Measurements from ENCODE around the gene PPP5C. TPM values are rescaled to one million over a fixed set of nuclear protein-coding genes. Genes with fewer than 3 reads are reported as not detected.
"Not testable (repeated sequence)": the region's sequence is repeated elsewhere in the genome, so short reads cannot be mapped to it uniquely, and the experiment has no call there.

Gene PPP5C
- total RNA-seq, 1 donor from 2014 or later = 70.9 TPM

DNA sequence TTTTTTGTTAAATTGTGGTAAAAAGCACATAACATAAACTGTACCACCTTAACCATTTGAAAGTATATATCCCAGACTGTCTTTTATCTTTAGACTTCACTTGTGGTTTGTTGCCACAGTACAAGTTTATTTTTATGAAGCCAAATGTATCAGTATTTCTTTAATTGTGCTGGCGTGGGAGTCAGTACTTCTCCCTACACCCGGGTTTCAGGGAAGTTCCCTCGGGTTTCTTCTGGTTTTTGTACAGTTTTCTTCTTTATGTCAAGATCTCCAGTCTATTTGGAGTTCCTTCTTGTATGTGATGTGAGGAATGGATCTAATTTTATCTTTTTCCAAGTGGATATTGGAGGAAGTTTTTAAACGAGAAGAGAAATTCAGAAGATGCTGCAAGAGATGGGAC, 46.0 kb downstream of the PPP5C start:
- FAIRE-seq = no peak
- H3K79me2 ChIP-seq (ENCODE audit: insufficient read depth, low read length) = no peaks in the 10 kb centered on the region
- H3K9me3 ChIP-seq (ENCODE audit: insufficient read depth, low read depth, low read length) = peaks cover 5% of the 10 kb centered on the region
- peaks cover 9% of the 10 kb centered on the region for H3K36me3 ChIP-seq (ENCODE audit: insufficient read depth, low read length)
- H3K27ac ChIP-seq (ENCODE audit: low read depth, low read length) = no peak overlapping the region
- Mint-ChIP-seq H3K4me3 (ENCODE audit: unreplicated experiment) (no peak overlapping the region), H3K27ac (ENCODE audit: unreplicated experiment) (peak overlapping the region; percentile 4), H3K36me3 (ENCODE audit: low read depth, unreplicated experiment) (peaks cover 32% of the 10 kb centered on the region), H3K27me3 (ENCODE audit: low read depth, unreplicated experiment) (no peaks in the 10 kb centered on the region), H3K9me3 (ENCODE audit: unreplicated experiment) (no peaks in the 10 kb centered on the region), H3K4me1 (ENCODE audit: low read depth, unreplicated experiment) (peaks cover 6% of the 10 kb centered on the region)
- no peaks in the 10 kb centered on the region for H3K27me3 ChIP-seq (ENCODE audit: insufficient read depth, low read length)
- no peak for DNase-seq (ENCODE audit: low read depth)
- no peak overlapping the region for H3K4me2 ChIP-seq (ENCODE audit: low read length)
- no peak overlapping the region for H3K9ac ChIP-seq (ENCODE audit: low read length)
- H2AFZ ChIP-seq (ENCODE audit: low read depth, low read length) = no peak overlapping the region
- no peak for TF ChIP-seq EZH2 (IDR thresholded peaks at IDR 0.05; ENCODE audit: insufficient read depth, low read length)
- TF ChIP-seq, protein P1, sequence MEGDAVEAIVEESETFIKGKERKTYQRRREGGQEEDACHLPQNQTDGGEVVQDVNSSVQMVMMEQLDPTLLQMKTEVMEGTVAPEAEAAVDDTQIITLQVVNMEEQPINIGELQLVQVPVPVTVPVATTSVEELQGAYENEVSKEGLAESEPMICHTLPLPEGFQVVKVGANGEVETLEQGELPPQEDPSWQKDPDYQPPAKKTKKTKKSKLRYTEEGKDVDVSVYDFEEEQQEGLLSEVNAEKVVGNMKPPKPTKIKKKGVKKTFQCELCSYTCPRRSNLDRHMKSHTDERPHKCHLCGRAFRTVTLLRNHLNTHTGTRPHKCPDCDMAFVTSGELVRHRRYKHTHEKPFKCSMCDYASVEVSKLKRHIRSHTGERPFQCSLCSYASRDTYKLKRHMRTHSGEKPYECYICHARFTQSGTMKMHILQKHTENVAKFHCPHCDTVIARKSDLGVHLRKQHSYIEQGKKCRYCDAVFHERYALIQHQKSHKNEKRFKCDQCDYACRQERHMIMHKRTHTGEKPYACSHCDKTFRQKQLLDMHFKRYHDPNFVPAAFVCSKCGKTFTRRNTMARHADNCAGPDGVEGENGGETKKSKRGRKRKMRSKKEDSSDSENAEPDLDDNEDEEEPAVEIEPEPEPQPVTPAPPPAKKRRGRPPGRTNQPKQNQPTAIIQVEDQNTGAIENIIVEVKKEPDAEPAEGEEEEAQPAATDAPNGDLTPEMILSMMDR (IDR thresholded peaks at IDR 0.05; ENCODE audit: insufficient read depth, low read depth, low read length) = no peak
- no peak overlapping the region for H3K4me3 ChIP-seq (ENCODE audit: insufficient read depth, low read depth, low read length)
- H4K20me1 ChIP-seq (ENCODE audit: insufficient read depth, low read length) = no peaks in the 10 kb centered on the region
- peaks cover 5% of the 10 kb centered on the region for H3K4me1 ChIP-seq (ENCODE audit: insufficient read depth, low read length)

DNA sequence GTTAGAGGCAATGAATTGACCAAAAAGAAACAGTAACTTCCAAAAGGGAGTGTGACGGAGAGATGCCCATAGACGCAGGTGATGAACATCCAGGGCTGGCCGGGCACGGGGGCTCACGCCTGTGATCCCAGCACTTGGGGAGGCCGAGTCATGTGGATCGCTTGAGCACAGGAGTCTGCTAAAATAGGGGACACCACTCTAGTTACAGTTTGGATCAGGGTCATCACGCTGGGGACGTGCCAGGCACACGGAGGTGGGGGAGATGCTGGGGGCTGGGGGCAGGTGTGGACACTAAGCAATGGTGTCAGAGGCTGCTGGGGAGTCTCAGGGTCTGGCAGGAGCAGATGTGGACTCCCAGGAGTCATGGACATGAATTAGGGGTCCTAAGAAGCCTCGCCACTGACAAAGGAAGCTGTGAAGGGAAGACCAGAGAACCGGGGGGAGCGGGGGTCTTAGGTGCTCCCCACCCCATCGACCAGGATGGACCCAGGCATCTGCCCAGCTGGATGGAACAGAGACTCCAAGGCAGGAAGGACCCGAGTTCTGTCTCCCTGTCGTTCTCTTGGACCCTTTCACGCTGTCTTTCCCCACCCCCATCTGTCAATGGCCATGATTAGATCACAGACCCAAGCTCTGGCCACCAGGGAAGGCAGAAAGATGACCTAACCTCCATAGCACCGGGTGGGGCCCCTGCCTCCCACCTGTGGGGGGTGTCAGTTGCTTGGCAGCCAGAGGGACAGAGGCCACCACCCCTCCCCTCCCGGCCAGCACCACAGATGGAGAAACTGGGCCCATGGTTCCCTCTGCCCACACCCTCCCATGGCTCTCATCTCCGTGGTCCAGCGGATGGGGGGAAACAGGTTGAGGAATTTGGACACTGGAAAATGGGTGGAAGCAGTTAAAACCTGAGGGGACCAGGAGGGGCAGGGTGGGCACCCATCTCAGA, 46.8 kb downstream of the PPP5C start:
- TF ChIP-seq, protein P1 (IDR thresholded peaks at IDR 0.05; ENCODE audit: insufficient read depth, low read depth, low read length) = no peak
- no peak for TF ChIP-seq EZH2 (IDR thresholded peaks at IDR 0.05; ENCODE audit: insufficient read depth, low read length)
- Mint-ChIP-seq H3K36me3 (ENCODE audit: low read depth, unreplicated experiment) (peaks cover 24% of the 10 kb centered on the region), H3K4me1 (ENCODE audit: low read depth, unreplicated experiment) (peaks cover 6% of the 10 kb centered on the region), H3K4me3 (ENCODE audit: unreplicated experiment) (no peak overlapping the region), H3K9me3 (ENCODE audit: unreplicated experiment) (no peaks in the 10 kb centered on the region), H3K27ac (ENCODE audit: unreplicated experiment) (no peak overlapping the region), H3K27me3 (ENCODE audit: low read depth, unreplicated experiment) (no peaks in the 10 kb centered on the region)
- no peak overlapping the region for H3K4me2 ChIP-seq (ENCODE audit: low read length)
- H3K4me1 ChIP-seq (ENCODE audit: insufficient read depth, low read length) = peaks cover 5% of the 10 kb centered on the region
- H3K9me3 ChIP-seq (ENCODE audit: insufficient read depth, low read depth, low read length) = peaks cover 5% of the 10 kb centered on the region
- no peak overlapping the region for H3K9ac ChIP-seq (ENCODE audit: low read length)
- DNase-seq (ENCODE audit: low read depth) (no peak), FAIRE-seq (no peak)
- H3K27me3 ChIP-seq (ENCODE audit: insufficient read depth, low read length) = no peaks in the 10 kb centered on the region
- no peaks in the 10 kb centered on the region for H4K20me1 ChIP-seq (ENCODE audit: insufficient read depth, low read length)
- H3K79me2 ChIP-seq (ENCODE audit: insufficient read depth, low read length) = no peaks in the 10 kb centered on the region
- peaks cover 9% of the 10 kb centered on the region for H3K36me3 ChIP-seq (ENCODE audit: insufficient read depth, low read length)
- H3K4me3 ChIP-seq (ENCODE audit: insufficient read depth, low read depth, low read length) = no peak overlapping the region
- H2AFZ ChIP-seq (ENCODE audit: low read depth, low read length) = no peak overlapping the region
- H3K27ac ChIP-seq (ENCODE audit: low read depth, low read length) = no peak overlapping the region

DNA sequence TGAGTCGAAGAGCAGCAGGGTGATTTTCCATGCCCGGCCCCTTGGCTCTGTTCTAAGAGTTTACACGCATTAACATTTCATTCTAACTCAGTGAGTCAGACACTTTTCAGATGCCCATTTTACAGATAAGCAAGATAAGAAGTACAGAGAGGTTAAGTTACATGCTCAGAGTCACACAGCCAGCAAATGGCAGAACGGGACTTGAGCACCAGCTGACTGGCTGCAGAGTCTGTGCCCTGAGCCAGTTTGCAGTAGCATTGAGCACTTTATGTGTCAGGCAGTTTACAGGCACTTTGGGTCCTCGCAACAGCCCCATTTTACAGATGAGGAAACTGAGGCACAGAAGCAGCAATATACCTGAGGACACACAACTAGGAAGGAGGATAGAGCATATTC, 47.5 kb downstream of the PPP5C start:
- DNase-seq (ENCODE audit: low read depth) = peak; percentile 30
- Histone ChIP-seq H3K4me1 (ENCODE audit: insufficient read depth, low read length) (peaks cover 5% of the 10 kb centered on the region), H2AFZ (ENCODE audit: low read depth, low read length) (no peak overlapping the region), H3K27ac (ENCODE audit: low read depth, low read length) (no peak overlapping the region), H3K79me2 (ENCODE audit: insufficient read depth, low read length) (no peaks in the 10 kb centered on the region), H3K9ac (ENCODE audit: low read length) (no peak overlapping the region), H3K36me3 (ENCODE audit: insufficient read depth, low read length) (peaks cover 8% of the 10 kb centered on the region), H4K20me1 (ENCODE audit: insufficient read depth, low read length) (no peaks in the 10 kb centered on the region), H3K4me3 (ENCODE audit: insufficient read depth, low read depth, low read length) (no peak overlapping the region), H3K4me2 (ENCODE audit: low read length) (no peak overlapping the region), H3K9me3 (ENCODE audit: insufficient read depth, low read depth, low read length) (peaks cover 2% of the 10 kb centered on the region), H3K27me3 (ENCODE audit: insufficient read depth, low read length) (no peaks in the 10 kb centered on the region)
- FAIRE-seq = peak; percentile 32
- TF ChIP-seq, protein P1 (IDR thresholded peaks at IDR 0.05; ENCODE audit: insufficient read depth, low read depth, low read length) = no peak
- no peak for TF ChIP-seq EZH2 (IDR thresholded peaks at IDR 0.05; ENCODE audit: insufficient read depth, low read length)
- Mint-ChIP-seq H3K4me1 (ENCODE audit: low read depth, unreplicated experiment) (peaks cover 6% of the 10 kb centered on the region), H3K4me3 (ENCODE audit: unreplicated experiment) (no peak overlapping the region), H3K9me3 (ENCODE audit: unreplicated experiment) (no peaks in the 10 kb centered on the region), H3K36me3 (ENCODE audit: low read depth, unreplicated experiment) (peaks cover 22% of the 10 kb centered on the region), H3K27ac (ENCODE audit: unreplicated experiment) (no peak overlapping the region), H3K27me3 (ENCODE audit: low read depth, unreplicated experiment) (no peaks in the 10 kb centered on the region)

DNA sequence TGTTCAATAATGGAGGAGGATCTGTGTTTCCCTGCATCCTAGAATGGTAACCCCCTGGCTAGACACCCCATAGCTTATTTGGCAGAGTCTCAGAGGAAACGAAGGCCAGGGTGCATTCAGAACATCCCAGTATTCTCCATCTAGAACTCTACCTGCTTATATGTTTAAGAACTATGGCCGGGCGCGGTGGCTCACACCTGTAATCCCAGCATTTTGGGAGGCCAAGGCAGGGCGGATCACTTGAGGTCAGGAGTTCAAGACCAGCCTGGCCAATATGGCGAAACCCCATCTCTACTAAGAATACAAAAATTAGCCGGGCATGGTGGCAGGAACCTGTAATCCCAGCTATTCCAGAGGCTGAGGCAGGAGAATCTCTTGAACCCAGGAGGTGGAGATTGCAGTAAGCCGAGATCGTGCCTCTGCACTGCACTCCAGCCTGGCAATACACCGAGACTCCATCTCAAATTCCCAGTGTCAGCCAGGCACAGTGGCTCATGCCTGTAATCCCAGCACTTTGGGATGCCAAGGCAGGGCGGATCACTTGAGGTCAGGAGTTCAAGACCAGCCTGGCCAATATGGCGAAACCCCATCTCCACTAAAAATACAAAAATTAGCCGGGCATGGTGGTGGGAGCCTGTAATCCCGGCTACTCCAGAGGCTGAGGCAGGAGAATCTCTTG, 51.1 kb downstream of the PPP5C start:
- FAIRE-seq; DNase-seq (ENCODE audit: low read depth); H3K4me1 Mint-ChIP-seq (ENCODE audit: low read depth, unreplicated experiment): not testable (repeated sequence)

More for the DNA sequence above, 51.1 kb downstream of the PPP5C start:
- H3K27me3 Mint-ChIP-seq (ENCODE audit: low read depth, unreplicated experiment); H3K36me3 Mint-ChIP-seq (ENCODE audit: low read depth, unreplicated experiment); H3K36me3 ChIP-seq (ENCODE audit: insufficient read depth, low read length); H3K27ac Mint-ChIP-seq (ENCODE audit: unreplicated experiment); H3K4me3 Mint-ChIP-seq (ENCODE audit: unreplicated experiment); H3K4me3 ChIP-seq (ENCODE audit: insufficient read depth, low read depth, low read length); H3K27me3 ChIP-seq (ENCODE audit: insufficient read depth, low read length); H3K9me3 Mint-ChIP-seq (ENCODE audit: unreplicated experiment); H3K27ac ChIP-seq (ENCODE audit: low read depth, low read length); H3K79me2 ChIP-seq (ENCODE audit: insufficient read depth, low read length); H2AFZ ChIP-seq (ENCODE audit: low read depth, low read length); H4K20me1 ChIP-seq (ENCODE audit: insufficient read depth, low read length); H3K4me2 ChIP-seq (ENCODE audit: low read length); H3K9me3 ChIP-seq (ENCODE audit: insufficient read depth, low read depth, low read length); H3K4me1 ChIP-seq (ENCODE audit: insufficient read depth, low read length); H3K9ac ChIP-seq (ENCODE audit: low read length): not testable (repeated sequence)
